AG10803 (cell line): Measurements from ENCODE around the gene TBC1D22A.

Experiments used
- DNase-seq: peaks from one replicate; pipeline ENCODE4 v3.0.0; 2010; ENCODE audit warnings: low read depth
- H3K4me3 ChIP-seq: 2 replicates; pipeline ENCODE4 v1.5.1; 2011; ENCODE audit warnings: mild to moderate bottlenecking, low read length, control low read depth
- CTCF ChIP-seq: conservative IDR thresholded peaks from 2 replicates; pipeline ENCODE4 v1.5.1; 2011; ENCODE audit warnings: mild to moderate bottlenecking, low read length, control low read depth, inconsistent platforms

TBC1D22A gene

GRCh38 chr22:46902436-46902835, 140.0 kb downstream of the TBC1D22A start:
- H3K4me3 ChIP-seq, result no peak overlapping the region
- no peak for DNase-seq
- TF ChIP-seq CTCF, result no peak

- TF ChIP-seq CTCF, result no peak
- no peak for DNase-seq
- H3K4me3 ChIP-seq, result no peak overlapping the region
These were observed 140.8 kb downstream of the TBC1D22A start for GRCh38 chr22:46902998-46903916.

- no peak overlapping the region for H3K4me3 ChIP-seq
- DNase-seq, result no peak
- no peak for TF ChIP-seq CTCF
These were observed 143.0 kb downstream of the TBC1D22A start for GRCh38 chr22:46905415-46905814.

GRCh38 chr22:46905834-46906233, 143.4 kb downstream of the TBC1D22A start:
- TF ChIP-seq CTCF, result no peak
- H3K4me3 ChIP-seq, result no peak overlapping the region
- no peak for DNase-seq

GRCh38 chr22:46906326-46907045, 144.0 kb downstream of the TBC1D22A start:
- no peak for DNase-seq
- no peak overlapping the region for H3K4me3 ChIP-seq
- TF ChIP-seq CTCF, result no peak

- no peak overlapping the region for H3K4me3 ChIP-seq
- DNase-seq, result no peak
- TF ChIP-seq CTCF, result no peak
These were observed 145.1 kb downstream of the TBC1D22A start for GRCh38 chr22:46907241-46908215.
